Neural cell (in vitro differentiated cells): ENCODE data around the gene FARP1. TPM values are rescaled to one million over a fixed set of nuclear protein-coding genes. Genes with fewer than 3 reads are reported as not detected.

Source experiments
- H2AFZ ChIP-seq: fragments of 200-600, 300-800 bp; sonication (generic), shearing (Covaris generic); 2 replicates; pipeline ENCODE4 v1.6.0; 2014; ENCODE audit warnings: low read depth, mild to moderate bottlenecking, antibody characterized with exemption, low read length, moderate library complexity
- H3F3A ChIP-seq: fragments of 200-600 bp; shearing (Covaris generic); 2 replicates; pipeline ENCODE4 v1.6.1; 2016; ENCODE audit warnings: mild to moderate bottlenecking, moderate library complexity, mixed read lengths, antibody characterized with exemption, low read length; ENCODE audit not compliant: insufficient read depth, poor library complexity, severe bottlenecking
- H3K27ac ChIP-seq: fragments of 200-600, 300-800 bp; sonication (generic), shearing (Covaris generic); 2 replicates; pipeline ENCODE4 v1.5.1; 2014; ENCODE audit warnings: mild to moderate bottlenecking, low read length, moderate library complexity
- H3K27me3 ChIP-seq: fragments of 300-800, 200-600 bp; sonication (generic), shearing (Covaris generic); 2 replicates; pipeline ENCODE4 v1.6.0; 2014; ENCODE audit warnings: mild to moderate bottlenecking, low read depth, low read length, moderate library complexity; ENCODE audit not compliant: insufficient read depth
- H3K36me3 ChIP-seq: fragments of 300-800, 200-600 bp; sonication (generic), shearing (Covaris generic); 2 replicates; pipeline ENCODE4 v1.5.1; 2014; ENCODE audit warnings: mild to moderate bottlenecking, antibody characterized with exemption, low read length, moderate library complexity; ENCODE audit not compliant: insufficient read depth
- H3K4me2 ChIP-seq: fragments of 300-800, 200-600 bp; sonication (generic), shearing (Covaris generic); 2 replicates; pipeline ENCODE4 v1.6.0; 2014; ENCODE audit warnings: mild to moderate bottlenecking, low read length
- H3K4me3 ChIP-seq: fragments of 300-800, 200-600 bp; sonication (generic), shearing (Covaris generic); 2 replicates; pipeline ENCODE4 v1.5.1; 2014; ENCODE audit warnings: mild to moderate bottlenecking, low read length, moderate library complexity
- H3K79me2 ChIP-seq: fragments of 200-600 bp; shearing (Covaris generic); replicated peaks from 2 replicates; pipeline ENCODE4 v1.6.0; 2014; ENCODE audit warnings: mild to moderate bottlenecking, low read length, moderate library complexity; ENCODE audit not compliant: insufficient read depth
- H3K9ac ChIP-seq: fragments of 300-800, 200-600 bp; sonication (generic), shearing (Covaris generic); 2 replicates; pipeline ENCODE4 v1.6.1; 2016; ENCODE audit warnings: mild to moderate bottlenecking, low read length, mixed read lengths
- H3K9me2 ChIP-seq: fragments of 200-600 bp; shearing (Covaris generic); 2 replicates; pipeline ENCODE4 v1.6.1; 2016; ENCODE audit warnings: mild to moderate bottlenecking, low read length, mixed read lengths; ENCODE audit not compliant: insufficient read depth
- H3K9me3 ChIP-seq: fragments of 200-600, 300-800 bp; sonication (generic), shearing (Covaris generic); 2 replicates; pipeline ENCODE4 v1.6.1; 2016; ENCODE audit warnings: mild to moderate bottlenecking, mixed run types, low read length, moderate library complexity, mixed read lengths
- H4K20me1 ChIP-seq: fragments of 200-600 bp; shearing (Covaris generic); 2 replicates; pipeline ENCODE4 v1.6.1; 2016; ENCODE audit warnings: mild to moderate bottlenecking, mixed run types; ENCODE audit not compliant: insufficient read depth
- CTCF ChIP-seq: fragments of 450-650 bp; IDR thresholded peaks from 2 replicates; pipeline ENCODE4 v1.5.1; 2014; ENCODE audit warnings: antibody characterized with exemption, mild to moderate bottlenecking, moderate library complexity; ENCODE audit not compliant: poor library complexity, severe bottlenecking
- EP300 ChIP-seq: fragments of 450-650 bp; conservative IDR thresholded peaks from 2 replicates; pipeline ENCODE4 v1.6.1; 2014; ENCODE audit warnings: antibody characterized with exemption, mild to moderate bottlenecking, moderate library complexity; ENCODE audit not compliant: poor library complexity, severe bottlenecking
- EZH2 ChIP-seq: fragments of 200-600, 300-800 bp; shearing (Covaris generic), sonication (generic); IDR thresholded peaks from 2 replicates; pipeline ENCODE4 v1.6.1; 2014; ENCODE audit warnings: antibody characterized with exemption, low read length, borderline replicate concordance, mild to moderate bottlenecking; ENCODE audit not compliant: insufficient read depth, poor library complexity, severe bottlenecking
- MXI1 ChIP-seq: fragments of 450-650 bp; conservative IDR thresholded peaks from 2 replicates; pipeline ENCODE4 v1.6.1; 2014; ENCODE audit warnings: antibody characterized with exemption, mild to moderate bottlenecking; ENCODE audit not compliant: poor library complexity, severe bottlenecking
- POLR2AphosphoS5 ChIP-seq: IDR thresholded peaks from 2 replicates; pipeline ENCODE4 v1.6.1; 2012
- RAD21 ChIP-seq: fragments of 450-650 bp; conservative IDR thresholded peaks from 2 replicates; pipeline ENCODE4 v1.6.1; 2014; ENCODE audit warnings: antibody characterized with exemption, mild to moderate bottlenecking, moderate library complexity
- REST ChIP-seq: IDR thresholded peaks from 2 replicates; pipeline ENCODE4 v1.6.1; 2012; ENCODE audit warnings: borderline replicate concordance
- TAF1 ChIP-seq: IDR thresholded peaks from 2 replicates; pipeline ENCODE4 v1.6.1; 2012; ENCODE audit warnings: low read depth
- polyA plus RNA-seq: library from polyadenylated mRNA; depleted of rRNA; stranded (reverse); fragments of >200 nt; gene quantifications from 2 replicates; pipeline ENCODE4 v1.2.3, GENCODE V29; 2014

The FARP1 gene
- polyA plus RNA-seq, 1 donor from 2014 or later: 19.7 TPM

- peak overlapping the region; percentile 60 for H3K27ac ChIP-seq
- H3K79me2 ChIP-seq: peaks cover 57% of the 10 kb centered on the region
- peak overlapping the region; percentile 85 for H3K9ac ChIP-seq
- no peak overlapping the region for H2AFZ ChIP-seq
- peaks cover 7% of the 10 kb centered on the region for H3F3A ChIP-seq
- H3K9me3 ChIP-seq: no peaks in the 10 kb centered on the region
- H4K20me1 ChIP-seq: no peaks in the 10 kb centered on the region
- H3K36me3 ChIP-seq: no peaks in the 10 kb centered on the region
- TF ChIP-seq TAF1 (no peak), MXI1 (peak; percentile 88), REST (no peak), EZH2 (no peak), POLR2AphosphoS5 (no peak), RAD21 (no peak)
- H3K27me3 ChIP-seq: no peaks in the 10 kb centered on the region
- H3K4me3 ChIP-seq: peak overlapping the region; percentile 81
- H3K4me2 ChIP-seq: peak overlapping the region; percentile 93
- H3K9me2 ChIP-seq: no peaks in the 10 kb centered on the region
Observed at GRCh38 chr13:98144027-98144741, 1.3 kb downstream of the FARP1 start.

GRCh38 chr13:98144801-98145350 is 2.0 kb downstream of the FARP1 start:
- peak; percentile 37 for TF ChIP-seq CTCF
- no peak for TF ChIP-seq RAD21
- TF ChIP-seq EP300: no peak
- peak overlapping the region; percentile 81 for H3K4me3 ChIP-seq
- H3K27ac ChIP-seq: peak overlapping the region; percentile 60
- H3K79me2 ChIP-seq: peaks cover 61% of the 10 kb centered on the region
- H3K9ac ChIP-seq: peak overlapping the region; percentile 85
- H3K4me2 ChIP-seq: peak overlapping the region; percentile 93
- no peaks in the 10 kb centered on the region for H3K9me3 ChIP-seq
- H3F3A ChIP-seq: peaks cover 7% of the 10 kb centered on the region
- no peaks in the 10 kb centered on the region for H4K20me1 ChIP-seq
- no peaks in the 10 kb centered on the region for H3K36me3 ChIP-seq
- H2AFZ ChIP-seq: no peak overlapping the region
- H3K9me2 ChIP-seq: no peaks in the 10 kb centered on the region
- no peaks in the 10 kb centered on the region for H3K27me3 ChIP-seq
